ENCODE data around the gene GTF3C5.

DNA sequence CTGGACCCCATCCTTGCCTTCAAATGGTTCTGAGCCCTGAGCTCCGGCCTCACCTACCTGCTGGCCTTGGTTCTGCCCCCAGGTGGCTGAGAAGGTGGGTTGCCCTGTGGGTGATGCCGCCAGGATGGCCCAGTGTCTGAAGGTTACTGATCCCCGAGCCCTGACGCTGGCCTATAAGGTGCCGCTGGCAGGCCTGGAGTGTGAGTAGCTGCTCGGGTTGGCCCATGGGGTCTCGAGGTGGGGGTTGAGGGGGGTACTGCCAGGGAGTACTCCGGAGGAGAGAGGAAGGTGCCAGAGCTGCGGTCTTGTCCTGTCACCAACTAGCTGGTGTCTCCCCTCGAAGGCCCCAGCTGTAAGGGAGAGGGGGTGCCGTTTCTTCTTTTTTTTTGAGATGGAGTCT lies 36.2 kb downstream of the GTF3C5 start:
- TF ChIP-seq, protein P1, sequence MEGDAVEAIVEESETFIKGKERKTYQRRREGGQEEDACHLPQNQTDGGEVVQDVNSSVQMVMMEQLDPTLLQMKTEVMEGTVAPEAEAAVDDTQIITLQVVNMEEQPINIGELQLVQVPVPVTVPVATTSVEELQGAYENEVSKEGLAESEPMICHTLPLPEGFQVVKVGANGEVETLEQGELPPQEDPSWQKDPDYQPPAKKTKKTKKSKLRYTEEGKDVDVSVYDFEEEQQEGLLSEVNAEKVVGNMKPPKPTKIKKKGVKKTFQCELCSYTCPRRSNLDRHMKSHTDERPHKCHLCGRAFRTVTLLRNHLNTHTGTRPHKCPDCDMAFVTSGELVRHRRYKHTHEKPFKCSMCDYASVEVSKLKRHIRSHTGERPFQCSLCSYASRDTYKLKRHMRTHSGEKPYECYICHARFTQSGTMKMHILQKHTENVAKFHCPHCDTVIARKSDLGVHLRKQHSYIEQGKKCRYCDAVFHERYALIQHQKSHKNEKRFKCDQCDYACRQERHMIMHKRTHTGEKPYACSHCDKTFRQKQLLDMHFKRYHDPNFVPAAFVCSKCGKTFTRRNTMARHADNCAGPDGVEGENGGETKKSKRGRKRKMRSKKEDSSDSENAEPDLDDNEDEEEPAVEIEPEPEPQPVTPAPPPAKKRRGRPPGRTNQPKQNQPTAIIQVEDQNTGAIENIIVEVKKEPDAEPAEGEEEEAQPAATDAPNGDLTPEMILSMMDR (conservative IDR thresholded peaks at IDR 0.05; ENCODE audit: low read length), result no peak
- no peak for TF ChIP-seq EZH2phosphoT487 (IDR thresholded peaks at IDR 0.05; ENCODE audit: borderline replicate concordance, low read depth, low read length)

Data from OCI-LY7 (cell line).